ENCODE measurements around the gene ZFAND4. TPM values are rescaled to one million over a fixed set of nuclear protein-coding genes. Genes with fewer than 3 reads are reported as not detected.
"Not testable (repeated sequence)": the region's sequence is repeated elsewhere in the genome, so short reads cannot be mapped to it uniquely, and the experiment has no call there.

The ZFAND4 gene
- total RNA-seq, 1 experiment from 2014 or later: 15.5 TPM

- no peak for TF ChIP-seq CTCF (IDR thresholded peaks at IDR 0.05 in 2 of 3, conservative IDR thresholded peaks at IDR 0.05 in 1 of 3; ENCODE audit: borderline replicate concordance in 1 of 3, insufficient read depth in 1 of 3, low read depth in 2 of 3, low read length in 2 of 3)
- TF ChIP-seq SP1 (IDR thresholded peaks at IDR 0.05; ENCODE audit: low read depth): no peak
- TF ChIP-seq CEBPB (IDR thresholded peaks at IDR 0.05; ENCODE audit: low read depth): no peak
- TF ChIP-seq EZH2 (IDR thresholded peaks at IDR 0.05): no peak
- no peak for TF ChIP-seq ATF3 (IDR thresholded peaks at IDR 0.05)
- no peak for TF ChIP-seq EZH2phosphoT487 (IDR thresholded peaks at IDR 0.05; ENCODE audit: borderline replicate concordance)
Observed at GRCh38 chr10:45575966-45576597, 96.5 kb downstream of the ZFAND4 start (continued).

- H3K4me1 ChIP-seq (ENCODE audit: control insufficient read depth in 1 of 2, insufficient read depth in 2 of 2, low read length in 2 of 2); H2AFZ ChIP-seq (ENCODE audit: low read depth, low read length, poor library complexity, severe bottlenecking); intact Hi-C loops (cut with micrococcal nuclease); H3K9ac ChIP-seq (ENCODE audit: low read length); CTCF ChIA-PET; H3K9me2 ChIP-seq (ENCODE audit: insufficient read depth); DNase-seq (ENCODE audit: low read depth, low spot score); H3K4me3 ChIP-seq (replicated peaks in 1 of 2; ENCODE audit: low read depth in 1 of 2, low read length in 2 of 2); ATAC-seq; H3K79me2 ChIP-seq (ENCODE audit: insufficient read depth, low read length); H3K4me2 ChIP-seq (ENCODE audit: low read length); POLR2A ChIA-PET; H3K36me3 ChIP-seq (ENCODE audit: control insufficient read depth in 1 of 2, insufficient read depth in 2 of 2, low read length in 2 of 2); H3K9me3 ChIP-seq (ENCODE audit: control insufficient read depth in 1 of 2, insufficient read depth in 1 of 2, low read depth in 1 of 2, low read length in 2 of 2); RAD21 ChIA-PET (ENCODE audit: low non-redundant PET in 1 of 2, low total read pairs in 2 of 2, uncharacterized antibody in 2 of 2, unreplicated experiment in 2 of 2); H4K20me1 ChIP-seq (ENCODE audit: insufficient read depth); H3K27me3 ChIP-seq (ENCODE audit: insufficient read depth, low read length); H3K27ac ChIP-seq (ENCODE audit: low read depth, low read length); BruUV-seq (replicated peaks): not testable (repeated sequence)
Observed at GRCh38 chr10:45575032-45575761, 97.4 kb downstream of the ZFAND4 start.
